ENCODE data around the gene YJEFN3.

YJEFN3 gene

GRCh38 chr19:19544257-19544953 lies 15.7 kb downstream of the YJEFN3 start:
- H3K4me3 ChIP-seq (ENCODE audit: low read depth, low read length): no peak overlapping the region
- TF ChIP-seq CTCF (IDR thresholded peaks at IDR 0.05; ENCODE audit: low read depth, low read length): no peak

GRCh38 chr19:19544954-19545591 lies 16.4 kb downstream of the YJEFN3 start:
- H3K4me3 ChIP-seq (ENCODE audit: low read depth, low read length): no peak overlapping the region
- no peak for TF ChIP-seq CTCF (IDR thresholded peaks at IDR 0.05; ENCODE audit: low read depth, low read length)

GRCh38 chr19:19545707-19546106 lies 17.0 kb downstream of the YJEFN3 start:
- TF ChIP-seq CTCF (IDR thresholded peaks at IDR 0.05; ENCODE audit: low read depth, low read length): no peak
- no peak overlapping the region for H3K4me3 ChIP-seq (ENCODE audit: low read depth, low read length)

GRCh38 chr19:19546751-19547162 lies 18.0 kb downstream of the YJEFN3 start:
- H3K4me3 ChIP-seq (ENCODE audit: low read depth, low read length): no peak overlapping the region
- no peak for TF ChIP-seq CTCF (IDR thresholded peaks at IDR 0.05; ENCODE audit: low read depth, low read length)

- no peak overlapping the region for H3K4me3 ChIP-seq (ENCODE audit: low read depth, low read length)
- TF ChIP-seq CTCF (IDR thresholded peaks at IDR 0.05; ENCODE audit: low read depth, low read length): no peak
Observed at GRCh38 chr19:19547674-19548336, 19.1 kb downstream of the YJEFN3 start.

GRCh38 chr19:19548915-19549759 lies 20.4 kb downstream of the YJEFN3 start:
- TF ChIP-seq CTCF (IDR thresholded peaks at IDR 0.05; ENCODE audit: low read depth, low read length): no peak
- no peak overlapping the region for H3K4me3 ChIP-seq (ENCODE audit: low read depth, low read length)
